ENCODE results near the gene LTB.

DNA sequence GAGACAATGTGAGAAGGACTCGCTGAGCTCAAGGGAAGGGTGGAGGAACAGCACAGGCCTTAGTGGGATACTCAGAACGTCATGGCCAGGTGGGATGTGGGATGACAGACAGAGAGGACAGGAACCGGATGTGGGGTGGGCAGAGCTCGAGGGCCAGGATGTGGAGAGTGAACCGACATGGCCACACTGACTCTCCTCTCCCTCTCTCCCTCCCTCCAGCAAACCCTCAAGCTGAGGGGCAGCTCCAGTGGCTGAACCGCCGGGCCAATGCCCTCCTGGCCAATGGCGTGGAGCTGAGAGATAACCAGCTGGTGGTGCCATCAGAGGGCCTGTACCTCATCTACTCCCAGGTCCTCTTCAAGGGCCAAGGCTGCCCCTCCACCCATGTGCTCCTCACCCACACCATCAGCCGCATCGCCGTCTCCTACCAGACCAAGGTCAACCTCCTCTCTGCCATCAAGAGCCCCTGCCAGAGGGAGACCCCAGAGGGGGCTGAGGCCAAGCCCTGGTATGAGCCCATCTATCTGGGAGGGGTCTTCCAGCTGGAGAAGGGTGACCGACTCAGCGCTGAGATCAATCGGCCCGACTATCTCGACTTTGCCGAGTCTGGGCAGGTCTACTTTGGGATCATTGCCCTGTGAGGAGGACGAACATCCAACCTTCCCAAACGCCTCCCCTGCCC is 5.2 kb downstream of the LTB start:
- TF ChIP-seq, protein P1, sequence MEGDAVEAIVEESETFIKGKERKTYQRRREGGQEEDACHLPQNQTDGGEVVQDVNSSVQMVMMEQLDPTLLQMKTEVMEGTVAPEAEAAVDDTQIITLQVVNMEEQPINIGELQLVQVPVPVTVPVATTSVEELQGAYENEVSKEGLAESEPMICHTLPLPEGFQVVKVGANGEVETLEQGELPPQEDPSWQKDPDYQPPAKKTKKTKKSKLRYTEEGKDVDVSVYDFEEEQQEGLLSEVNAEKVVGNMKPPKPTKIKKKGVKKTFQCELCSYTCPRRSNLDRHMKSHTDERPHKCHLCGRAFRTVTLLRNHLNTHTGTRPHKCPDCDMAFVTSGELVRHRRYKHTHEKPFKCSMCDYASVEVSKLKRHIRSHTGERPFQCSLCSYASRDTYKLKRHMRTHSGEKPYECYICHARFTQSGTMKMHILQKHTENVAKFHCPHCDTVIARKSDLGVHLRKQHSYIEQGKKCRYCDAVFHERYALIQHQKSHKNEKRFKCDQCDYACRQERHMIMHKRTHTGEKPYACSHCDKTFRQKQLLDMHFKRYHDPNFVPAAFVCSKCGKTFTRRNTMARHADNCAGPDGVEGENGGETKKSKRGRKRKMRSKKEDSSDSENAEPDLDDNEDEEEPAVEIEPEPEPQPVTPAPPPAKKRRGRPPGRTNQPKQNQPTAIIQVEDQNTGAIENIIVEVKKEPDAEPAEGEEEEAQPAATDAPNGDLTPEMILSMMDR (IDR thresholded peaks at IDR 0.05; ENCODE audit: poor library complexity, severe bottlenecking): no peak
- no peak for TF ChIP-seq SMC3 (conservative IDR thresholded peaks at IDR 0.05; ENCODE audit: poor library complexity)
- TF ChIP-seq TAF1 (IDR thresholded peaks at IDR 0.05; ENCODE audit: low read depth): no peak
- no peak for TF ChIP-seq EZH2 (IDR thresholded peaks at IDR 0.05; ENCODE audit: borderline replicate concordance, insufficient read depth, low read length, poor library complexity, severe bottlenecking)
